GM19240 (cell line): Measurements from ENCODE around the gene EPB41L4A.
"Not testable (repeated sequence)": the region's sequence is repeated elsewhere in the genome, so short reads cannot be mapped to it uniquely, and the experiment has no call there.

Experiments
- DNase-seq: peaks from one replicate; pipeline ENCODE4 v3.0.0; 2011; ENCODE audit warnings: low spot score; ENCODE audit not compliant: insufficient read length

The EPB41L4A gene

DNA sequence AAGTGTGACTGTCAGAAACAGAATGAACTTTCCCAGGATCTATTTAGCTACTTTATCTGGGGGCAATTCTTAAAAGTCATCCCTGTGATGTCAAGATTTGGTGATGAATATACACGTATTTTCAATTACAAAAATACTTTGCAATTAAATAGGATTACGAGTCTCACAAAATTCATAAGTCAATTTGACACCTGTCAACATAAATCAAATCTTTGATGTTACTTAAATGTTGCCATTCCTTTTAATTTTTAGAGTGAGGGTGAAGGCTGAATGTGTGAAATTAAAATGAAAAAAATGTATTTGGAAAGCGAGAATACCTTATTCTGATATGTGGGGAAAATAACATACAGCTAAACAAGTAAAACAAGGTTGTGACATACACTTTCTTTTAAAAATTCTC is 202.9 kb downstream of the EPB41L4A start:
- no peak for DNase-seq

DNA sequence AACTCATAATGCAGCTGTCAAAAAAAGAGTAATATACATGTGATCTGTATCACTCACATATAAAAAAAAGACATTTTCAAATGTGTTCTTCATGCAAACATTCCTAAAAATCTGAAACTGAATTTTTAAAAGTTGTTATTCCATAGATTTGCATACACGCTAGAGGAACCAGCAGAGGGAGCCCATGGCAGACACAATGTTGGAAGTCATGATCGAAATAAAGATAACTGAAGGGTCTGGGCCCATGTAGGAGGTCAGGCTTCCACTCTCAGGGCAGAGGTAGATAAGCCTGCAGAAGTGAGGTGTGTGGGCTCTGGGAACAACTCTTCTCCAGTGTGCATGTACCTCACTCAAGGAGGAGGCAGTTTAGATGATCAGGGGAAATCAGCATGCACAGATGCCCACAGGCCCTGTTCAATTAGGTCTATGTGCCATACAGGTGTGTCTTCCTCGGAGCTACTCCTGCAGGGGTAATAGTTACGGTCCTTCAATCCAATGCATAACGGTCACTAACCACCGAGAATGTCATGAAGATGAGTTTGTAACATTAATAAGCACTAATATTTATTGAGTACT is 208.6 kb downstream of the EPB41L4A start:
- no peak for DNase-seq

DNA sequence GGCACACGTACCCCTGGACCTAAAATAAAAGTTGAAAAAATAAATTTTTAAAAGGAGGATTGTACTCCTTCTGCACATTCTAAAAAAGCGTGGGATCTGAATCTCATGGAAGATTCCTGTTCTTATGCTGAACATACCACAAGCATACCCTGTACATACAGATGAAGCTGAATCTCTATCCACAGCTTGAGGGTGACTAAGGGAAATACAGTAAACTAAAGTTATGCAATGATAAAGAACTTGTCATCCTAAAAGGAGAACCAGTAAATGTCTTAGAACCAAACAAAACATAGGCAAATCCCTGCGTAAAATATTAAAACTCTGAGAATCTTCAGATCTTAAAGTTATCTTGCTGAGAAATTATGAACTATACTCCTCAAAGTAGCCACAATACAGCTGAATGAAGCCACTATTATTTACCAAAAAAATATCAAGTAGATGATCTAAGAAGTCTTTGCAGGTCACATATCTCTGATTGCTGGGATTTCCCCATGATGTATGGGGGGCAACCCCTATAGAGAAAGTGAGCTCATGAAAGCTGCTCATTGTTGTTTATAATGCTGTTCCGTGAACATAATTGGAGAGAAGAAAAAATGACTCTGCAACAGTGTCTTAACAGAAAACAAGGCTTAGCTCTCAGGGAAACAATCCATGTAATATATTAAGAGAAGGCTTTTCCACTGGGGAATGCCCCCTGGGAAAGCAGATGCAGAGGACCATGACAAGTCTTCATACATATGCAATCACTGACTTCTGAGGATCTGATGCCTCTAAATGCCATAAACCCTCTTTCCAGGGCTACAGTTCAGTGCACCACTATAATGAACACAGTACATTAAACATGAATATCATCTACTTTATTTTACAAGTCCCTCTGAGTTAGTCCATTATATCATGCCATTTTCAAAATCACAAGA is 210.1 kb downstream of the EPB41L4A start:
- no peak for DNase-seq

DNA sequence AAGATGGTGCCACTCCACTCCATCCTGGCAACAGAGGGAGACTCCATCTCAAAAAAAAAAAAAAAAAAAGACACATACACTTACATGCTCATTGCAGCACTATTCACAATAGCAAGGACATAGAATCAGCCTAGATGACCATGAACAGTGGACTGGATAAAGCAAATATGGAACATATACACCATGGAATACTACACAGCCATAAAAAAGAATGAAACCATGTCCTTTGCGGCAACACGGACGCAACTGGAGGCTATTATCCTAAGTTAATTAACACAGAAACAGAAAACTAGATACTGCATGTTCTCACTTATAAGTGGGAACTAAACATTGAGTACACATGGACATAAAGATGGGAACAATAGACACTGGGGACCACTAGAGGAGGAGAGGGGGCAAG is 210.9 kb downstream of the EPB41L4A start:
- not testable (repeated sequence) for DNase-seq

GRCh38 chr5:112205846-112206245 is 213.2 kb downstream of the EPB41L4A start:
- DNase-seq, result no peak

GRCh38 chr5:112203229-112203628 is 215.8 kb downstream of the EPB41L4A start:
- DNase-seq, result no peak

- no peak for DNase-seq
These were observed 216.4 kb downstream of the EPB41L4A start for GRCh38 chr5:112202694-112203093.

GRCh38 chr5:112201141-112201540 is 217.9 kb downstream of the EPB41L4A start:
- DNase-seq, result no peak

DNA sequence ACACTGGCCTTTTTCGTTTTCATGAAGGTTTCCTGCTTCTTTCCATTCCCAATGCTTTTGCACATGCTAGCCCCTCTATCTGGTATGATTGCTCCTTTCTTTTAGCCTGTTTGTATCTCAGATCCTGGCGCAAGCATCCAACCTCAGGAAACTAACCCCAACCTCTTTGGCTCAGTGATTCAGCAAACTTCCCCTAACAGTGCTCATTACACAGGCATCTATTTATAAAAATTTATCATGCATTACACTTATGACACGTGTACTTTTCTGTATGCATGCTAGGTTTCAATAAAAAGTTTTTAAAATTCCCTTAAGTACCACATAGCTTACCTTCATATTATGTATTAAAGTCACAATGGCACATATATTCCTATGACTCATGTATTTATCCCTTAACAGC is 218.9 kb downstream of the EPB41L4A start:
- DNase-seq, result no peak

DNA sequence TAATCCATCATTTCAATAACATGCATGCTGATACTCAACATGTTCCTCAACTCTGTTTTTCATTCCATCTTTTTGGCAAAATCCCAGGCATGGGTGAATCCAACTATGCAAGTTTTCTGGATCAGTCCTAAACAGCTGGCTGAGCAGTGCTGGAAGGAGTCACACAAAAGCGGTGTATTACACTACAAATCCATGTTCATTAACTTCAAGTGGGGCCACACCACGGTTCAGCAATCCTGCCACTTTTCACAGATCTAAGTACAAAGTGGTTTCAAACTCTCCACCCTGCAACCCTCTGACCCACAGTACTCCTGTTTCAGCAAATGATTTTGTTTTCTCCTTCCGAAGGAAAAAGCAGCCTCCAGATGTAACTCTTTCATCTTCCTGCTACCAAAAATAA is 222.5 kb downstream of the EPB41L4A start:
- no peak for DNase-seq

- no peak for DNase-seq
These were observed 223.2 kb downstream of the EPB41L4A start for GRCh38 chr5:112195924-112196323.

- DNase-seq, result no peak
These were observed 226.2 kb downstream of the EPB41L4A start for GRCh38 chr5:112192866-112193265.

DNA sequence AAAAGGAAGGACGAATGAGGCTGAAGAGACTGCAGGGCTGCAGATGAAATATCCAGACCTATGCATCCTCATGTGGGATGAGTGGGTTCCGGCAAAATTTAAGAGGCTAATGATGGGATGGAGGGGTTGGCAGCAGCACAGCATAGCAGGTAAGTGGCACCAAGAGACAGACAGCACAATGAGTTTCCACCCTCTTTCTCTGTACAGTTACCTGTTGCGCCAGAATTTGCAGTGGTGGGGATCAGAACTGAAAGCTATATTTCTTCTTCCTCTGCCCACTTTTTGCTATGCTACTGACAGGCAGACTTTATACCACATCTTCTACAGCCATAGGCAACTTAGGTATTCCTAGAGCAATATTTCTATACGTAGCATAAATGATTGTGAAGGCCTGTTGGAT is 227.0 kb downstream of the EPB41L4A start:
- no peak for DNase-seq

- DNase-seq, result no peak
These were observed 229.7 kb downstream of the EPB41L4A start for GRCh38 chr5:112189391-112189790.

DNA sequence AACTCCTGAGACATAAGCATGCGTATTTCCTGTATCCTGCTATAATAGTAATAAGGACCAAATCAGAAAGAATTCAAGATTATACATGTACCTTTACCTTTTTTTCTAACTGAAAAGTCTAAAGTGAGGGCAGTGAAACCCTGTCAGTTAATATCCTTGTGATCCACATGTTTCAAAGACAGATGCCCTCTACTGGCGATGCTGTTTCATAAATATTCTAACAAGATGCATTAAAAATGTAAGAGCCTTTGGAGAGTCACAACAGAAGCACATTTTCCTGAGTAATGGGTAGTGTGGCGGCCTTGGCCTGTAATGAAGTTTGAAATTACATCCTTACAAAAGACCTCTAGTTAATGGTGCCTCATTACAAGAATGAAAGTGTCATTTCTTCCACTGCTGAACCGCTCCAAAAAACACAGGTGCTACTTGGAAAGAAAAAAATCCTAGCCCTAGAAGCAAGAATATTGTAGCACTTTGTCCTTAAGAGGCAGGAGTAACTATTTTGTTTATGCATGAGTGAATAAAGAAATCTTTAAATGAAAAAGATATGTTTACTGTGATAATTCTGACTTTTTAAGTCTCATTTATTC is 232.6 kb downstream of the EPB41L4A start:
- no peak for DNase-seq

GRCh38 chr5:112183874-112184273 is 235.2 kb downstream of the EPB41L4A start:
- no peak for DNase-seq

GRCh38 chr5:112183103-112183711 is 235.9 kb downstream of the EPB41L4A start:
- DNase-seq, result no peak

DNA sequence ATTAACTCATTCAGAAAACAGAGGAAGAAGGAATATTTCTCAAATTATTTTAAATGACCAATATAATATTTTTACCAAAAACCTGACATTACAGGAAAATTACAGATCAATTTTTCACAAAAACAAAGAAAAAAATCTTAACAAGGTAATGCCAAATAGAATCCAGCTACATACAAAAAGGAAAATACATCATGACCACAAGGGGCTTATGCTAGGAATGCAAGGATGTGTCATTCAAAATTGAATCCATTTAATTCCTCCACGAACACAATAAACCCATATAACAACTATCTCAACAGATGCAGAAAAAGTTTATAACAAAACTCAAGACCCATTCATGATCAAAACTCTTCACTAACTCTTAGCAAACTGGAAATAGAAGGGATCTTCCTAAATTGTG is 239.8 kb downstream of the EPB41L4A start:
- no peak for DNase-seq

DNA sequence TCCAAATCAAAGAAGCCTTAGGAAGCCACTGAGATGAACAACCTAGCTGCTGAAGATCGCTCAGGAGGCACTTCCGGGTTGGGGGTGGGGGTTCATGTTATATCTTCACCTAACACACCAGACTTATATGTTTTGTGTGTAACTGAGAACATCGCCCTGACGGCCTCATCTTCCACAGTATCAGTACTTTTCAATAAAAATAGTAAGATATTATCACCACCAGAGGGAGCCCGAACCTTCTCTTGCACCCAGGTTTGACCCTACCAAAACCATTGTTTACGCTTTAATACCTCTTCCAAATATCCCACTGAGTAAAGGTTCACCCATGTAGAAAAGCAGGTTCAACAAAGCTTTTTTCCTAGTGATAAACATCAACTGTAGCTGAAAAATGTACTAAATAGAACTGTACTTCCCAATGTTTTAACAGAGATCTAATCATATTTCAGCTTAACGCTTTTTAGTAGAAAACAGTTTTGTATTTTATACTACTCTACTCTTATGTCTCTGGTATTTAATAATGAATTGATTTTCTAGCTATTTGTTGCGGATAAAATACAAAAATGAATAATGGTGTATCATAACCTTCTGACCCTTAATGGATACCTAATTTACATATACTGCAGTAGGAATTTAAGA is 244.0 kb downstream of the EPB41L4A start:
- peak; percentile 4 for DNase-seq

DNA sequence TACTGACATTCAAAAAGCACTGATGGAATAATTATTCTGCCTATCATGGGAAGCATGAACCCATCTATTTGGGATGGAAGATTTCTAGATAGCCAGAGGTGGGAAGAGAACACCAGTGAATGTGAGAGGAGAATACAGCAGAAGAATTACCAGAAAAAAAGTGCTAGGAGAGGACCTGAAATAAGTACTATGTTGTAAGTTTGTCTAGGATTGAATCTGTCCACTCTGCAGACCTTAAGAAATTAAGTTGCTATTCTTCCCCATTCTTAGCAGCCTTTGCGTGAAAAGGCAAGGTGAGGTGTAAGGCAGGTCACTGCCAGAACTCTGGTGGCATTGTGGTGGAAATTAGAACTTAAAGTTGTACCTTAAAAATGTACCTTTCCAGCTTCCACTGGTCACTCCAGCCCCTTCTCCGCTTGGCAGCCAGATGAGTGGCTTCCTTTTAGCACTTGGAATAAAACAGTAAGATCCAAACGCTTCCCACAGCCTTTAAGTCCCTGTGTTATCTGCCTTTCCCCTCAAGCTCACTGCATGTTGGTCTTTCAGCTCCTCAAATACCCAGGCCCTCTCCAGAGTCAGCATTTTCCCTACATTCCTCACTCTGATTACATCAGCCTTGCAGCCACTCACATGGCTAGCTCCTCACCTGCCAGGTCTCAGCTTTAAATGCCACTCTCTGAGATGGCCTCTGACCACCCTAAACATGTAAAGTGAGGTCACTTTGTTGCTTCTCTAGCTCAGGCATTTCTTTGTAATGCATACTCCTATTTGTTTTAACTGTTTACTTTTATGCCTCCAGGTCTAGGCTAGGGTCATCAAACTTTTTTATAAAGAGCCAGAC is 253.0 kb downstream of the EPB41L4A start:
- no peak for DNase-seq

GRCh38 chr5:112165399-112165798 is 253.7 kb downstream of the EPB41L4A start:
- no peak for DNase-seq
